Measurements from ENCODE around the gene DLG2.
"Not testable (repeated sequence)": the region's sequence is repeated elsewhere in the genome, so short reads cannot be mapped to it uniquely, and the experiment has no call there.

The DLG2 gene

GRCh38 chr11:85299258-85299942 is 327.7 kb downstream of the DLG2 start:
- POLR2A ChIA-PET, result no interaction called here
- CTCF ChIA-PET, result no interaction called here
- no peak for DNase-seq (ENCODE audit: low read depth, low spot score)
- no peak overlapping the region for H3K4me3 ChIP-seq (ENCODE audit: low read depth, low read length)
- TF ChIP-seq CTCF (IDR thresholded peaks at IDR 0.05; ENCODE audit: insufficient read depth, low read length, missing control alignments), result no peak

- POLR2A ChIA-PET, result no interaction called here
- no peak for TF ChIP-seq CTCF (IDR thresholded peaks at IDR 0.05; ENCODE audit: insufficient read depth, low read length, missing control alignments)
- no peak overlapping the region for H3K4me3 ChIP-seq (ENCODE audit: low read depth, low read length)
- CTCF ChIA-PET, result no interaction called here
- DNase-seq (ENCODE audit: low read depth, low spot score), result no peak
Measured at GRCh38 chr11:85295694-85296271, 331.4 kb downstream of the DLG2 start.

- POLR2A ChIA-PET, result no interaction called here
- no peak overlapping the region for H3K4me3 ChIP-seq (ENCODE audit: low read depth, low read length)
- CTCF ChIA-PET, result no interaction called here
- DNase-seq (ENCODE audit: low read depth, low spot score), result no peak
- no peak for TF ChIP-seq CTCF (IDR thresholded peaks at IDR 0.05; ENCODE audit: insufficient read depth, low read length, missing control alignments)
Measured at GRCh38 chr11:85281550-85281949, 345.6 kb downstream of the DLG2 start.

GRCh38 chr11:85279267-85279666 is 347.9 kb downstream of the DLG2 start:
- no peak for TF ChIP-seq CTCF (IDR thresholded peaks at IDR 0.05; ENCODE audit: insufficient read depth, low read length, missing control alignments)
- DNase-seq (ENCODE audit: low read depth, low spot score), result no peak
- ChIA-PET POLR2A (no interaction called here), CTCF (no interaction called here)
- no peak overlapping the region for H3K4me3 ChIP-seq (ENCODE audit: low read depth, low read length)

GRCh38 chr11:85277693-85278092 is 349.5 kb downstream of the DLG2 start:
- no peak for TF ChIP-seq CTCF (IDR thresholded peaks at IDR 0.05; ENCODE audit: insufficient read depth, low read length, missing control alignments)
- DNase-seq (ENCODE audit: low read depth, low spot score), result no peak
- ChIA-PET CTCF (interaction anchor here (1.0 kb wide), 1 partner anchor 9 kb away, joined by 3 read pairs; no protein-coding TSS in a partner anchor), POLR2A (no interaction called here)
- no peak overlapping the region for H3K4me3 ChIP-seq (ENCODE audit: low read depth, low read length)

GRCh38 chr11:85276332-85276731 is 350.8 kb downstream of the DLG2 start:
- ChIA-PET POLR2A (no interaction called here), CTCF (no interaction called here)
- no peak for TF ChIP-seq CTCF (IDR thresholded peaks at IDR 0.05; ENCODE audit: insufficient read depth, low read length, missing control alignments)
- H3K4me3 ChIP-seq (ENCODE audit: low read depth, low read length), result no peak overlapping the region
- no peak for DNase-seq (ENCODE audit: low read depth, low spot score)

GRCh38 chr11:85270315-85270714 is 356.8 kb downstream of the DLG2 start:
- POLR2A ChIA-PET; CTCF ChIA-PET; DNase-seq (ENCODE audit: low read depth, low spot score); H3K4me3 ChIP-seq (ENCODE audit: low read depth, low read length): not testable (repeated sequence)
